Thyroid gland (tissue), 4 donors: ENCODE measurements around the gene STAM2. TPM values are rescaled to one million over a fixed set of nuclear protein-coding genes. Genes with fewer than 3 reads are reported as not detected.

ENCODE experiments used
- DNase-seq, 2 donors: peaks; one replicate each; pipeline ENCODE4 v3.0.0-alpha.2; 2019
- H3K27ac ChIP-seq, 3 donors: fragments of 200-600 bp; sonication (generic); 1 replicate in 2 of 3; 2 replicates in 1 of 3; pipeline ENCODE4 v1.5.1; 2016 to 2019; ENCODE audit warnings: mild to moderate bottlenecking in 1 of 3, moderate library complexity in 1 of 3
- H3K27me3 ChIP-seq: fragments of 200-600 bp; sonication (generic); one replicate; pipeline ENCODE4 v1.5.1; 2019
- H3K36me3 ChIP-seq, 2 donors: fragments of 200-600 bp; sonication (generic); one replicate each; pipeline ENCODE4 v1.5.1; 2016 to 2019
- H3K4me1 ChIP-seq, 2 donors: fragments of 200-600 bp; sonication (generic); one replicate each; pipeline ENCODE4 v1.5.1; 2017 to 2019
- H3K4me3 ChIP-seq, 3 donors: fragments of 200-600 bp; sonication (generic); replicated peaks in 1 of 3; 1 replicate in 2 of 3; 2 replicates in 1 of 3; pipeline ENCODE4 v1.5.1; 2016; ENCODE audit warnings: mild to moderate bottlenecking in 1 of 3
- H3K9me3 ChIP-seq: fragments of 200-600 bp; sonication (generic); one replicate; pipeline ENCODE4 v1.5.1; 2017
- CTCF ChIP-seq, 6 experiments: fragments of 200-600 bp in 3 of 6; fragments of 450-650 bp in 3 of 6; sonication (generic) in 3 of 6; IDR thresholded peaks; one replicate each; pipeline ENCODE4 v1.5.1; 2016 to 2019; ENCODE audit warnings: antibody characterized with exemption in 6 of 6, mild to moderate bottlenecking in 2 of 6, inconsistent platforms in 1 of 6, moderate library complexity in 1 of 6
- POLR2A ChIP-seq, 2 donors: fragments of 450-650 bp; IDR thresholded peaks; one replicate each; pipeline ENCODE4 v1.6.1; 2017; ENCODE audit warnings: antibody characterized with exemption in 2 of 2, mild to moderate bottlenecking in 2 of 2, moderate library complexity in 1 of 2
- WGBS, 2 donors: methylation state at CpG; one replicate each; pipeline ENCODE4 v1.1.5; 2017; 5-methylcytosine and 5-hydroxymethylcytosine counted together
- intact Hi-C: fragments of 100-400 bp; cut with DNase I; formaldehyde crosslinking; loops from one replicate; pipeline ENCODE4 v1.15.1; 2023
- small RNA-seq: library from RNA; depleted of rRNA; stranded (forward); fragments of <200 nt; gene quantifications from one replicate; pipeline ENCODE3, GENCODE V24; 2016
- total RNA-seq, 4 donors: library from RNA; depleted of rRNA; stranded (reverse); fragments of >200 nt; gene quantifications; one replicate each; pipeline ENCODE4 v1.2.3, GENCODE V29; 2016

The STAM2 gene
- total RNA-seq, 4 donors from 2014 or later = 62.1 to 70.6 (median 63.4) TPM

- no peak overlapping the region for H3K4me3 ChIP-seq
- no peak overlapping the region for H3K27ac ChIP-seq
- H3K27me3 ChIP-seq = no peaks in the 10 kb centered on the region
- intact Hi-C loops = no loop called here
- no peak for DNase-seq
- H3K9me3 ChIP-seq = no peaks in the 10 kb centered on the region
- H3K36me3 ChIP-seq = no peaks in the 10 kb centered on the region
- 92 to 93% methylated on average over 1 of the region's 1 CpG for WGBS, 2 donors
- no peaks in the 10 kb centered on the region for H3K4me1 ChIP-seq
- TF ChIP-seq CTCF (IDR thresholded peaks at IDR 0.05) (no peak), POLR2A (IDR thresholded peaks at IDR 0.05) (no peak)
These were observed 104.0 kb downstream of the STAM2 start for GRCh38 chr2:152071518-152071917.

GRCh38 chr2:152071092-152071491, 104.5 kb downstream of the STAM2 start:
- WGBS, 2 donors = 73 to 79% methylated on average over 1 of the region's 1 CpG
- DNase-seq = no peak
- H3K36me3 ChIP-seq = no peaks in the 10 kb centered on the region
- H3K9me3 ChIP-seq = no peaks in the 10 kb centered on the region
- H3K27me3 ChIP-seq = no peaks in the 10 kb centered on the region
- H3K4me3 ChIP-seq = no peak overlapping the region
- no peak for TF ChIP-seq CTCF (IDR thresholded peaks at IDR 0.05)
- no peak for TF ChIP-seq POLR2A (IDR thresholded peaks at IDR 0.05)
- no peak overlapping the region for H3K27ac ChIP-seq
- no peaks in the 10 kb centered on the region for H3K4me1 ChIP-seq
- intact Hi-C loops = no loop called here

- Histone ChIP-seq H3K27me3 (no peaks in the 10 kb centered on the region), H3K36me3 (no peaks in the 10 kb centered on the region), H3K4me1 (no peaks in the 10 kb centered on the region), H3K9me3 (no peaks in the 10 kb centered on the region), H3K27ac (no peak overlapping the region), H3K4me3 (no peak overlapping the region)
- TF ChIP-seq POLR2A (IDR thresholded peaks at IDR 0.05) (no peak), CTCF (IDR thresholded peaks at IDR 0.05) (no peak)
- intact Hi-C loops = no loop called here
- whole genome bisulfite sequencing, 2 donors = 82 to 83% methylated on average over 2 of the region's 2 CpGs
- no peak for DNase-seq
These were observed 107.3 kb downstream of the STAM2 start for GRCh38 chr2:152068226-152068625.

- no peaks in the 10 kb centered on the region for H3K27me3 ChIP-seq
- H3K36me3 ChIP-seq = no peaks in the 10 kb centered on the region
- 89 to 96% methylated on average over 1 of the region's 1 CpG for WGBS, 2 donors
- no peak for TF ChIP-seq POLR2A (IDR thresholded peaks at IDR 0.05)
- TF ChIP-seq CTCF (IDR thresholded peaks at IDR 0.05) = no peak
- DNase-seq = no peak
- intact Hi-C loops = no loop called here
- no peak overlapping the region for H3K4me3 ChIP-seq
- no peak overlapping the region for H3K27ac ChIP-seq
- no peaks in the 10 kb centered on the region for H3K4me1 ChIP-seq
- H3K9me3 ChIP-seq = no peaks in the 10 kb centered on the region
These were observed 107.7 kb downstream of the STAM2 start for GRCh38 chr2:152067823-152068222.

Small RNAs within 50 kb of the gene (small RNA-seq; reads per million reads assigned to genes)
- gene RPL30P2 = not detected

Other genes with a start within 250 kb of the STAM2 start
- 1 to 10 TPM; 3.0 to 3.6 (median 3.2) TPM for gene CACNB4, start 76.7 kb downstream of the STAM2 start, total RNA-seq
- 10 to 100 TPM; 37.7 to 60.9 (median 52.1) TPM for gene FMNL2, start 159.4 kb upstream of the STAM2 start, total RNA-seq